HG02678 (cell line): ENCODE data around the gene SPATA4.

Source experiments
- ATAC-seq: cut with Tn5 transposase; IDR thresholded peaks from one replicate; pipeline ENCODE4 v1.9.1; 2021; ENCODE audit warnings: mild to moderate bottlenecking, moderate library complexity; ENCODE audit not compliant: unreplicated experiment

The SPATA4 gene

GRCh38 chr4:176189891-176190795 is 5.2 kb downstream of the SPATA4 start:
- ATAC-seq = no peak

GRCh38 chr4:176188654-176189053 is 6.7 kb downstream of the SPATA4 start:
- no peak for ATAC-seq

- no peak for ATAC-seq
These were observed 7.8 kb downstream of the SPATA4 start for GRCh38 chr4:176187624-176188023.

GRCh38 chr4:176186671-176187395 is 8.6 kb downstream of the SPATA4 start:
- ATAC-seq = no peak

GRCh38 chr4:176186067-176186466 is 9.3 kb downstream of the SPATA4 start:
- no peak for ATAC-seq

GRCh38 chr4:176185051-176185450 is 10.3 kb downstream of the SPATA4 start:
- no peak for ATAC-seq

- no peak for ATAC-seq
These were observed 32.3 kb downstream of the SPATA4 start for GRCh38 chr4:176163041-176163440.

- no peak for ATAC-seq
These were observed 38.7 kb downstream of the SPATA4 start for GRCh38 chr4:176156656-176157055.

GRCh38 chr4:176153124-176153523 is 42.3 kb downstream of the SPATA4 start:
- no peak for ATAC-seq

- no peak for ATAC-seq
These were observed 44.7 kb downstream of the SPATA4 start for GRCh38 chr4:176150704-176151103.

- ATAC-seq = no peak
These were observed 45.1 kb downstream of the SPATA4 start for GRCh38 chr4:176150356-176150682.

GRCh38 chr4:176149680-176150355 is 45.6 kb downstream of the SPATA4 start:
- no peak for ATAC-seq

- ATAC-seq = no peak
These were observed 53.1 kb downstream of the SPATA4 start for GRCh38 chr4:176142253-176142652.

- no peak for ATAC-seq
These were observed 55.9 kb downstream of the SPATA4 start for GRCh38 chr4:176139518-176139917.

GRCh38 chr4:176137631-176138030 is 57.8 kb downstream of the SPATA4 start:
- no peak for ATAC-seq

GRCh38 chr4:176134670-176135069 is 60.7 kb downstream of the SPATA4 start:
- no peak for ATAC-seq
